DND-41 (cell line): ENCODE data around the gene SESTD1.

ENCODE experiments used
- EZH2 ChIP-seq: IDR thresholded peaks from 3 replicates; pipeline ENCODE4 v1.6.1; 2012; ENCODE audit warnings: borderline replicate concordance, low read depth, mild to moderate bottlenecking, moderate library complexity, low read length, inconsistent platforms; ENCODE audit not compliant: severe bottlenecking
- TF ChIP-seq, protein P1 (sequence below): IDR thresholded peaks from 2 replicates; pipeline ENCODE4 v1.5.1; 2012; ENCODE audit warnings: borderline replicate concordance, low read length, moderate library complexity, mild to moderate bottlenecking; ENCODE audit not compliant: poor library complexity, severe bottlenecking; ENCODE audit errors: extremely low read depth

- TF ChIP-seq EZH2 = no peak
- TF ChIP-seq, protein P1, sequence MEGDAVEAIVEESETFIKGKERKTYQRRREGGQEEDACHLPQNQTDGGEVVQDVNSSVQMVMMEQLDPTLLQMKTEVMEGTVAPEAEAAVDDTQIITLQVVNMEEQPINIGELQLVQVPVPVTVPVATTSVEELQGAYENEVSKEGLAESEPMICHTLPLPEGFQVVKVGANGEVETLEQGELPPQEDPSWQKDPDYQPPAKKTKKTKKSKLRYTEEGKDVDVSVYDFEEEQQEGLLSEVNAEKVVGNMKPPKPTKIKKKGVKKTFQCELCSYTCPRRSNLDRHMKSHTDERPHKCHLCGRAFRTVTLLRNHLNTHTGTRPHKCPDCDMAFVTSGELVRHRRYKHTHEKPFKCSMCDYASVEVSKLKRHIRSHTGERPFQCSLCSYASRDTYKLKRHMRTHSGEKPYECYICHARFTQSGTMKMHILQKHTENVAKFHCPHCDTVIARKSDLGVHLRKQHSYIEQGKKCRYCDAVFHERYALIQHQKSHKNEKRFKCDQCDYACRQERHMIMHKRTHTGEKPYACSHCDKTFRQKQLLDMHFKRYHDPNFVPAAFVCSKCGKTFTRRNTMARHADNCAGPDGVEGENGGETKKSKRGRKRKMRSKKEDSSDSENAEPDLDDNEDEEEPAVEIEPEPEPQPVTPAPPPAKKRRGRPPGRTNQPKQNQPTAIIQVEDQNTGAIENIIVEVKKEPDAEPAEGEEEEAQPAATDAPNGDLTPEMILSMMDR = no peak
Observed at GRCh38 chr2:179274749-179275148, 10.1 kb upstream of the SESTD1 start.
